ENCODE measurements around the gene LRWD1. TPM values are rescaled to one million over a fixed set of nuclear protein-coding genes. Genes with fewer than 3 reads are reported as not detected.

LRWD1 gene
- total RNA-seq, 3 donors from 2014 or later: 12.7 to 17.6 (median 13.3) TPM

GRCh38 chr7:102427019-102427405, 37.8 kb upstream of the LRWD1 start:
- no peaks in the 10 kb centered on the region for H3K9me3 ChIP-seq
- DNase-seq (no peak), ATAC-seq (no peak)
- TF ChIP-seq CTCF (IDR thresholded peaks at IDR 0.05): no peak
- intact Hi-C loops (cut with DNase I, micrococcal nuclease): no loop called here
- H3K4me1 ChIP-seq (ENCODE audit: low read depth): peaks cover 8% of the 10 kb centered on the region
- no peaks in the 10 kb centered on the region for H3K36me3 ChIP-seq (ENCODE audit: low read depth)
- no peak overlapping the region for H3K4me3 ChIP-seq

DNA sequence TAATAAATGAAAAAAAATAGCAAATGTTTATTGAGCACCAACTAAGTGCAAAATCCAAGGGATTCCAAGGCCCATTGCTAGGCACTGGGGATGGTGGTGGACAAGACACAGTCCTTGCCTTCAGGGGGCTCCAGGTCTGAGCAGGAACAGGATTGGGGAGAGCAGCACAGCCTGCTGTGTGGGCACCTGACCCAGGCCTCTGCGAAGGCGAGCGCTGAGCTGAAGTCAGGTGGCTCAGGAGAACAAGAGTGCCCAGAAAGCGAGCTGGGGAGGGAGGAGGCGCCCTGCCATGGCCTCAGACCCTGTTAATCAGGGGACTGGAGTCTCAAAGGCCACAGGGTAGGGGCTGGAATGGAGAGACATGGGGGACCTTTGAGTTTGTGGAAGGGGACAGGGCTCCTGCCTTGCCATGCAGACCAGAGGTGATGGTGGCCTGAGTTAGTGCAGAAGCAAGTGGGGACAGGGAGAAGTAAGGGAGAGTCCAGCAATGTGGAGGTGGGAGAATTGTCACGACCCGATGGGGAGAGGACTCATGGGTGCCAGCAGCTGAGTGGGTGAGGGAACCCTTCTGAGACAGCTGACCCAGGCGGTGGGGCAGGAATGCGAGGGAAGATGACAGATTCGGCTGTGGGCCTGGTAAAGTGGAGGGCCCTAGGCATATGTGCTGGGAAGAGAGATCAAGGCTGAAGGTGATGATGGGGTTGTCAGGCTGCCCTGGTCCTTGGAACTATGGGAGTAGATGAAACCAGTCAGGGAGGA, 35.5 kb upstream of the LRWD1 start:
- H3K4me1 ChIP-seq (ENCODE audit: low read depth): peaks cover 17% of the 10 kb centered on the region
- no peak for ATAC-seq
- no peaks in the 10 kb centered on the region for H3K9me3 ChIP-seq
- TF ChIP-seq CTCF (IDR thresholded peaks at IDR 0.05): no peak
- H3K36me3 ChIP-seq (ENCODE audit: low read depth): no peaks in the 10 kb centered on the region
- H3K4me3 ChIP-seq: no peak overlapping the region
- no peak for DNase-seq
- intact Hi-C loops (cut with DNase I, micrococcal nuclease): no loop called here

DNA sequence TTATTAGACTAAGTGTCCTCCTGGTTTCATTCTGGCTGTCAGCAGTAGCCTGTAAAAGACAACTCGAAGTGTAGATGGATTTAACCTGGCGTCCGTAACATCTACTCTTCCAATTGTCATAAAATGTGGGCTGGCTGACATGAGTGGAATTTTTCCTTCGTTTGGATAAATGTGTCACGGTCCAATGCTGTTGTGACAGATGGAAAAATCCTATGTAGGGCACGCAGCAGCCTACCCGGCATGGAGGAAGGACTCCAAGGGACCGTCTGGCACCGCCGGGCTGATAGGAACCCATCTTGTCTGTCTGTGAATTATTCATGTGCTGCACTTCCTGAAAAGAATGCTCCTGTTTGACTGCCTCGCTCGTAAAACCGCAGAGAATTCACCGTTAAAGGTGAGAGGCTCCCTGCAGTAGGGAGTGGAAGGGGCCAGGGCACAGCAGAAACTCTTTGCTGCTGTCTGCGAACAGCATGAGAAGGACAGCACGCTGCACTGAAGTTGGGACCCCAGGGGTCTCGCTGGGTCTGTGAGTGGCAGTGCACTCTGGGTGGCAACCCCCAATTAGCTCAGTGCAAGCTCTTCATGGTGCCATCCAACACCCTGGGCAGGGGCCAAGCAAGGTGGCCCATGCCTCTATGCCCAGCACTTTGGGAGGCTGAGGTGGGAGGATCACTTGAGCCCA, 33.0 kb upstream of the LRWD1 start:
- no peak overlapping the region for H3K4me3 ChIP-seq
- TF ChIP-seq CTCF (IDR thresholded peaks at IDR 0.05): no peak
- H3K36me3 ChIP-seq (ENCODE audit: low read depth): no peaks in the 10 kb centered on the region
- H3K9me3 ChIP-seq: no peaks in the 10 kb centered on the region
- ATAC-seq (peak; percentile 76), DNase-seq (peak; percentile 62 to 69 (median 65))
- intact Hi-C loops (cut with DNase I, micrococcal nuclease): no loop called here
- peaks cover 18% of the 10 kb centered on the region for H3K4me1 ChIP-seq (ENCODE audit: low read depth)

- peak in 1 of 3 donors; percentile 22 for DNase-seq
- intact Hi-C loops (cut with DNase I, micrococcal nuclease): no loop called here
Observed at GRCh38 chr7:102432442-102433218, 32.2 kb upstream of the LRWD1 start.

More at GRCh38 chr7:102432442-102433218, 32.2 kb upstream of the LRWD1 start:
- Histone ChIP-seq H3K9me3 (no peaks in the 10 kb centered on the region), H3K36me3 (ENCODE audit: low read depth) (no peaks in the 10 kb centered on the region), H3K4me1 (ENCODE audit: low read depth) (peaks cover 18% of the 10 kb centered on the region), H3K4me3 (no peak overlapping the region)
- ATAC-seq: peak; percentile 28
- no peak for TF ChIP-seq CTCF (IDR thresholded peaks at IDR 0.05)
